IPS-18c (cell line): Measurements from ENCODE around the gene OTC.

Source experiments
- H3K4me3 ChIP-seq: 2 replicates; pipeline ENCODE4 v1.7.0; 2013; ENCODE audit warnings: low read depth, mild to moderate bottlenecking, low read length, moderate library complexity; ENCODE audit not compliant: insufficient read depth
- H3K9me3 ChIP-seq: one replicate; pipeline ENCODE4 v1.6.1; 2013; ENCODE audit warnings: mild to moderate bottlenecking, low read length, moderate library complexity; ENCODE audit not compliant: control insufficient read depth, insufficient read depth

Gene OTC

DNA sequence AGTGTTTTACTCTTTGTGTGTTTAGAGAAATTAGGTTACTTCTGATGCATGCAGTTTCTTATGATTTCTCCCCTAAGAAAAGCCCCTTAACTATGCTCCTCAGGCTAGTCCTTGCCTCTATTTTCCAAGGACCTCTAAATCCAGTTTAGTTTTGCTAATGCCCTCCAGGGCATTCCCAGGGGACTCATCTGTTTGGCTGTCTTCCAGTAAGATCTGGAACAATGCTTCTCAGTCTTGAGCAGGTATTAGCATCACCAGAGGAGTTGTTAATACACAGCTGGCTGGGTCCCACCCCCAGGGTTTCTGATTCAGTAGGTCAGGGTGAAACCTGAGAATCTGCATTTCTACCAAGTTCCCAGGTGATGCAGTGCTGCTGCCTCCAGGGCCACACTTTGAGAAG is 56.9 kb downstream of the OTC start:
- Histone ChIP-seq H3K9me3 (peaks cover 7% of the 10 kb centered on the region), H3K4me3 (no peak overlapping the region)

- H3K4me3 ChIP-seq: no peak overlapping the region
- no peaks in the 10 kb centered on the region for H3K9me3 ChIP-seq
Observed at GRCh38 chrX:38426785-38427184, 74.4 kb downstream of the OTC start.

DNA sequence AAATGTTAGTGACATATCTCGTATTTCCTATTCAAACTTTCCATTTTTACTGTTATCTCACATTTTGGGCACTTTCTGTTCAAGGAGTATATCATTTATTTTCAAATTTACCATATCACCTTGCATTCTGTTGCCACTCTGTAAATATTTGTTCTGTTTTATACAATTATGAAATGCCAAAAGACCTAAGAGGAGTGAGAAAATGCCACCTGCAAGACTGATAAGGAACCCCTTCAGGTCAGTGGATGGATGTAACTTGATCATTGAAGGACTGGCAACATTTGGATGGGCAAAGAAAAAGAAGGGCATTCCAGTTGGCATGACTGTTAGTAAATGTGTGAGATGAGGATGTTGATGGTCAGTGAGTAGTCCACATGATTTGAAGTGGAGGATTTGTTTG is 79.1 kb downstream of the OTC start:
- Histone ChIP-seq H3K4me3 (no peak overlapping the region), H3K9me3 (no peaks in the 10 kb centered on the region)

DNA sequence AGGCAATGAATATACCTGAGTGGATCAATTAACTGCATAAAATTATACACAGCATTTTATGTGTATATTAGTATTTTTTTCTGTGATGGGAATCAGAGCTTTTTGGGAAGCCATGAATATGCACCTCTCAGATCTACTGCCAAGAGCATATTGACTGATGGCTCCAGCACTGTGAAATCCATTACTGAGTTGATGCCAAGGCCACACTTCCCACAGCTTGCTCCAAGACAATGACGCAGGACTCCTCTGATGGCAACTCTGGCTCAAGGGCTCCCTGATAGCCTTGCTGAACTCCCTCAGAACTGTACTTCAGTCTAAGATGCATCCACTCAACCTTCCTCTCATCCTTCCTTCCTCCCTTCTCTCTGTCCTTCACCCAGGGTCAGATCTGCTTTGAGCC is 82.7 kb downstream of the OTC start:
- H3K9me3 ChIP-seq: no peaks in the 10 kb centered on the region
- no peak overlapping the region for H3K4me3 ChIP-seq

DNA sequence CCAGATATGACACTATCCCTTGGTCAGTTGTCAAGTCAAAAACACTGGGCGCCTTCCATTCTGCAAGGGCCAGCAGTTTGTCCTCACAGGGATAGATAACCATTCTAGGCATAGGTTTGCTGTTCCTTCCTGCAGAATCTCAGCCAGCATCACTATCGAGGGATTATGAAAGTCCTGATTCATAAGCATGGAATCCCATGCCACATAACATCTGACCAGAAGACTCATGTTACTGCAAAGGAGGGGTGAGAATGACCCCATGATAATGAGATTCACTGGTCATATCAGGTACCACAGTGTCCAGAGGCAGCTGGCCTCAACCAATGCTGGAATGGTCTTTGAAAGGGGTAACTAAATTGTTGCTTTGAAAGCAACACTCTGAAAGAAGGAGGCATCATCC is 84.7 kb downstream of the OTC start:
- no peaks in the 10 kb centered on the region for H3K9me3 ChIP-seq
- no peak overlapping the region for H3K4me3 ChIP-seq

DNA sequence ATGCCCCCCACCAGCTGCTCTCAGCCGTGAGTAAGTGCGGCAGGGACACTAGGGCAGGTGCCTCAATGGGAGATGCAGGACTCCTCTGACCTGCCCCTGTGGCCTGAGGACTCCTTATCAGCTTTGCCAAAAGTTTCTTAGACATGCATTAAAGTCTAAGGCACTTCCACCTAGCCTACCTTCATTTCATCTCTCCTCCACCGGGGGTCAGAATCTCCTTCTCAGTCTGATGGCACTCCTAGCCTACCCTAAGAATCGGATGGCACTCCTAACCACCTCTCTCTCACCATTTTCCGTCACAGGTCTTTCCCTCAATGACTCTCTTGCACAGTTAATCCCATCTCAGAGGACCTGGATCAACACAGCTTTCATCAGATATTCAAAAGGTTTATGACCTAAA is 85.9 kb downstream of the OTC start:
- H3K4me3 ChIP-seq: no peak overlapping the region

DNA sequence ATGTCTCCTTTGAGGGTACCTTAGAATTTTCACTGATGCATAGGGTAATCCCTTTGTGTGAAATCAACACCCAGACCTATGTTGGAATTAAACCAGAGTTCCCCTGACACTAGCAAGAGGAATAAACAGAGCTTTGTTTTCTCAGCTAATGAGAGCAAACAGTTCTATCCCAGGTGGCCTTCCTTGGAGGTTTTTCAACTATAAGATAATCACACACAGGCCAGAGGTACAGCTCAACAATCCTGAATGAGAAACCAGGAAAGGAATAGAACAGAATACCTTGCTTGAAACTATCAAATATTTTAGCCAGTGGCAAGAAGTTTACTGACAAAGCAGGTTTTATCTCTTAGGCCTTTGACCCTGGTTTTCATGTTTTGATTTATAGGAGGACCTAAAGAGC is 100.2 kb downstream of the OTC start:
- Histone ChIP-seq H3K9me3 (peaks cover 4% of the 10 kb centered on the region), H3K4me3 (no peak overlapping the region)

More for the DNA sequence above, 85.9 kb downstream of the OTC start:
- H3K9me3 ChIP-seq: no peaks in the 10 kb centered on the region

GRCh38 chrX:38458071-38458470 is 105.7 kb downstream of the OTC start:
- no peak overlapping the region for H3K4me3 ChIP-seq

DNA sequence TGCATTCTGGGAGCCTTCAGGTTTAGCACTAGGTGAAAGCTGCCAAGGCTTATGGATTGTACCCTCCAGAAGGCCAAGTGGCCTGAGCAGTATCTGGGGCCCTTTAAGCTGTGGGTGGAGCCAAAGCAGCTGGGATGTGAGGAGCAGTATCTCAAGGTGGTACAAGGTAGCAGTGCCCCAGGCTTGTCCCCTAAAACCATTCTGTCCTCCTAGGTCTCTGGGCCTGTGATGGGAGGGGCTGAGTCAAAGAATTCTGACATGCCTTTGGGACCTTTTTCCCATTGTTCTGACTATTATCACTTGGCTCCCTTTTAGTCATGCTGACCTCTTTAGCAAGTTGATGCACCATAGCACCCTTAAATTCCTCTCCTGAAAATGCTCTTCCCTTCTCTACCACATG is 109.9 kb downstream of the OTC start:
- Histone ChIP-seq H3K4me3 (no peak overlapping the region; the same call in 1 of the 2 replicates), H3K9me3 (peaks cover 4% of the 10 kb centered on the region)

More at GRCh38 chrX:38458071-38458470, 105.7 kb downstream of the OTC start:
- peaks cover 4% of the 10 kb centered on the region for H3K9me3 ChIP-seq

- Histone ChIP-seq H3K4me3 (no peak overlapping the region), H3K9me3 (peaks cover 4% of the 10 kb centered on the region)
Observed at GRCh38 chrX:38465686-38466085, 113.3 kb downstream of the OTC start.

- H3K9me3 ChIP-seq: no peaks in the 10 kb centered on the region
- no peak overlapping the region for H3K4me3 ChIP-seq
Observed at GRCh38 chrX:38468563-38469157, 116.3 kb downstream of the OTC start.
